22Rv1 (cell line): ENCODE data around the gene HIVEP2.
"Not testable (repeated sequence)": the region's sequence is repeated elsewhere in the genome, so short reads cannot be mapped to it uniquely, and the experiment has no call there.

Experiments used
- ZFX ChIP-seq: fragments of 450-650 bp; IDR thresholded peaks from 2 replicates; pipeline ENCODE4 v1.6.1; 2017; ENCODE audit warnings: antibody characterized with exemption, borderline replicate concordance
- TF ChIP-seq, protein P1 (sequence below): fragments of 450-650 bp; IDR thresholded peaks from 2 replicates; pipeline ENCODE4 v1.5.1; 2017; ENCODE audit warnings: mild to moderate bottlenecking

DNA sequence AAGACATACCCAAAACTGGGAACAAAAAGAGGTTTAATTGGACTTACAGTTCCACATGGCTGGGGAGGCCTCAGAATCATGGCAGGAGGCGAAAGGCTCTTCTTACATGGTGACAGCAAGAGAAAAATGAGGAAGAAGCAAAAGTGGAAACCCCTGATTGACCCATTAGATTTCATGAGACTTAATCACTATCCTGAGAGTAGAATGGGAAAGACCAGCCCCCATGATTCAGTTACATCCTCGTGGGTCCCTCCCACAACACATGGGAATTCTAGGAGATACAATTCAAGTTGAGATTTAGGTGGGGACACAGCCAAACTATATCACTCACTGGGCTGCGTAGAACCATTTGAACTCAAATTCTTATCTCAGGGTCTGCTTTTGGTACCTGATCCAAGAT lies 26.0 kb upstream of the HIVEP2 start:
- not testable (repeated sequence) for TF ChIP-seq ZFX
- TF ChIP-seq, protein P1, sequence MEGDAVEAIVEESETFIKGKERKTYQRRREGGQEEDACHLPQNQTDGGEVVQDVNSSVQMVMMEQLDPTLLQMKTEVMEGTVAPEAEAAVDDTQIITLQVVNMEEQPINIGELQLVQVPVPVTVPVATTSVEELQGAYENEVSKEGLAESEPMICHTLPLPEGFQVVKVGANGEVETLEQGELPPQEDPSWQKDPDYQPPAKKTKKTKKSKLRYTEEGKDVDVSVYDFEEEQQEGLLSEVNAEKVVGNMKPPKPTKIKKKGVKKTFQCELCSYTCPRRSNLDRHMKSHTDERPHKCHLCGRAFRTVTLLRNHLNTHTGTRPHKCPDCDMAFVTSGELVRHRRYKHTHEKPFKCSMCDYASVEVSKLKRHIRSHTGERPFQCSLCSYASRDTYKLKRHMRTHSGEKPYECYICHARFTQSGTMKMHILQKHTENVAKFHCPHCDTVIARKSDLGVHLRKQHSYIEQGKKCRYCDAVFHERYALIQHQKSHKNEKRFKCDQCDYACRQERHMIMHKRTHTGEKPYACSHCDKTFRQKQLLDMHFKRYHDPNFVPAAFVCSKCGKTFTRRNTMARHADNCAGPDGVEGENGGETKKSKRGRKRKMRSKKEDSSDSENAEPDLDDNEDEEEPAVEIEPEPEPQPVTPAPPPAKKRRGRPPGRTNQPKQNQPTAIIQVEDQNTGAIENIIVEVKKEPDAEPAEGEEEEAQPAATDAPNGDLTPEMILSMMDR, result not testable (repeated sequence)
